ENCODE data around the gene TFR2.
A peak's percentile ranks its signal among the peaks of the same experiment; 100 is the strongest.

TFR2 gene

DNA sequence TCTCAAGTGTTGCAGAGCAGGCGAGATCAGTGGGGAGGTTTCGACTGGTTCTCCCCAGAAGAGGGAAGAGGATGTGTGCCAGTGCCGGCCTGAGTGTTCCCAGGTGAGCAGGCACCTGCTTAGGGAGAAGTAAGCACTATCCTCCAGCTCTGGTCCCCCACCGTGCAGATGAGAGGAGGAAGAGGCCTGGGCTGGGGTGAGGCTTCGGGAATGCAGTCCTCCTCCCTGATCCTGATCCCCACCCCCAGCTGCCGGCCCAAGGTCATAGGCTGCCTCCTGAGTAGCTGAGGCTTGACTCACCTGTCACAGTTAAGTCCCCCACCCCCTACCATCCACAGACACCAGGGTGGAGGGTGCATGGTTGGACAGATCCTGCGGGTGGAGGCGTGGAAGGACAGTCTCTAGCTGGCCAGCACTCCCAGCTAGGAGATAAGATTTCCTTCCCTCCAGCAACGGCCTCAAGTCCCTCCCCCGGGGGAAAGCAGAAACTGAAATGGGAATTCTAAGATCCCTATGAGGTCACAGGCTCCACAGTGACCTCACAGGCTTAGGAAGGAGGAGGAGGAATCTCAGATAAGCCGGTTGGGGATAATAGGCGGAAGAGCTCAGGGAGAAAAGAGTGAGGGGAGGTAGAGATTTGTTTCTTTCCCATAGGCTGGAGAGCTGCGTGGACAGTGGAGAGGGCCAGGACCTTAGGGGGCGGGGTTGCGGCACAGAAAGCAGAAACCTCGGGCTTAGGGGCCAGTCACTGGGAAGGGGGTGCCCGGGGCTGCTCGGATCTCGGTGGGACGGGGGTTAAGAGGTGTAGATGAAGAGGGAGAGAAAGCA lies 56.5 kb downstream of the TFR2 start:
- DNase-seq = no peak

DNA sequence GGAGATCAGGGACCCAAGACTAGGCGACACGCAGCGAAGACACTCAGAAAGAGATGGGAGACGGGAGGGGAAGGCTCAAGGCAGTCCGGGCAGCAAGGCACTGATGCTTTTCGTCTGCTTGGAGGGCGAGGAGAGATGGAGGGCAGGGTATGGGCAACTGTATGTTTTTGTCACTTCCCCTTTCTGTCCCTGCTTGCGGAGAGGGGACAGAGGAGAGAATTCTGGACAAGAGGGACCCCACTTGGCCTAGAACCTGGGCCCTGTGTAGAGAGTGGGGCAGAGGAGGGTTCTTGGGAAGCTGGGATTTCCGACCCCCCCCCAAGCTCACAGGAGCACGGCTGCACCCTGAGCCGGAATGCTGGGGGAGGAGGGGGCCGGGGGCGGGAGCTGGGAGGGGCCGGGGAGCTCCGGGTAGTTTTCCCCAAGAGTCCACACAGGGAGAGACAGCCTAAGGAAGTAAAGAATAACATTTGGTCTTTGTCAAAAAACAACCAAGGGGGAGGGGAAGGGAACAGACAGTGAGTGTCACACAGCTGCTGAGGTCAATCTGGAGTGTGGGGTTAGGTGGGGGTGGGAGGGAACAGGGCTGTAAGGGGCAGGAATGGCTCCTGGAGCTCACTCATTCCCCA lies 57.2 kb downstream of the TFR2 start:
- no peak for DNase-seq

DNA sequence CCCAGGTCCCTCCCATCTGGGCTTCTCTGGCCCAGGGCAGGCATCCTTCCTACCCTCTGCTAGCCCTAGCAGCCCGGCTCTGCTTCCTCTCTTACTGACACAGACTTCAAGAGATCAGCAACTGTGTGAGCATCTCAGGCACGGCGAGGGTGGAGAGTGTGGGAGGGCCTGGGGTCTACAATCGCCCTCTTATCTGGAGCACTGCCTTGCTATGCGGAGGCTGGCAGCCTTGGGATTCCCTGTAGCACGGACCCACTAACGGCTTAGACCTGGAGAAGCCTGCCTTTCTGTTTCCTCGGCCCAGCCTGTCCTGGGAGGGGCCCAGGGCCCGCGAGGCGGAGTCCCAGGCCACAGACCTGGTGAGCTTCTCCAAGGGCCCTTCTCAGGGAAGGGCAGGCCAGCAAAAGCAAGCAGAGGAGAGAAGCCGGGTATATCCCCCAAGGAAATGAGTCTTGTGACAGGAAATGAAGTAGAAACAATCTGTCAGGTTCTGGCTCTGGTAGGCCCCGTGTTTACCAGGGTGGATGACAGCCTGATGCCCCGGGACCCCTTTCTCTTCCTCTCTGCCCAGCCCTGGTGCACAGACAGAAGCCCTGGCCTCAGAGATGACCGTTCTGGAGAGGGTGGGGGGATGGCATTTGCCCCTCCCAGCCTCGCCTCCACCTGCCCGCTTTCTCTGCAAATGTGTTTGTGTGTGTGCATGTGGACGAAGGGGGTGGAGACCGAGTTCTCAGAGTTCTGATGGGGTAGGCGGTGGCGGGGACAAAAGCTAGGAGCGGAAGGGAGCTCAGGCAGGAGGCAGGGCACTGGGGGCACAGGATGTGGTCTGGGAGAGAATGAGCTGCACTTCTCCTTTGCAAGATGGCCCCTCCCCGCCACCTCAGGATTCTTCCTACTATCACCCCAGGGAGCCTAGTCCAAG lies 58.0 kb downstream of the TFR2 start:
- peak; percentile 85 for DNase-seq

- DNase-seq = no peak
Measured at GRCh38 chr7:100582650-100583049, 58.7 kb downstream of the TFR2 start.

GRCh38 chr7:100582041-100582579 lies 59.2 kb downstream of the TFR2 start:
- DNase-seq = no peak

DNA sequence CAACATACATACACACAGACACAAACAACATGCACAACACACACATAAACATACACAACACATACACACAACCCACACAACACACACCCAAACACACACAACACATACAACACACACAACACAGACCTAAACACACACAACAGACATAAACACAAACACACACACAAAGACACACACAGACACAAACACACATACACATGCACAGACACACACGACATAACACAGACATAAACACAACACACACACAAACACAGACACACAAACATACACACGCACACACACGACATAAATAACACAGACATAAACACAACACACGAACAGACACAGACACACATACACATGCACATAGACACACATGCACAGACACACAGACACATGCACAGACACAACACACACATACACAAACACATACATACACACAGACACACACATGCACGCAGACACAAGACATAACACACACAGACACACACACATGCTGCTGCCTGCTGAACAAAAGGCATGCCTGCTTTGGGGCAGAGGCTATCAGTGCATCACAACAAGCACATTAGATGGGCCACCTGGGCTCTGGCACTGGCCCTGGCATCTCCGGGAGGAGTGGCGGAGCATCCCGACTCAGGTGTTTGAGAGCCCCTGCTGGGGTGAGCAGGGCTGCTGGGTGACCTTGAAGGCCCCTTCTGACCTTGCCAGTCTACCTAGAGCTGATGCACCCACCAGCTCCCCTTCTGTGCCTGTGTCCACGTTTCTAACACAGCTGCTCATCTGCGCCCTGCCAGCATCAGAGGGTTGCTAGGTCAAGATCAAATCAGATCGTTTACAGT lies 60.7 kb downstream of the TFR2 start:
- no peak for DNase-seq

DNA sequence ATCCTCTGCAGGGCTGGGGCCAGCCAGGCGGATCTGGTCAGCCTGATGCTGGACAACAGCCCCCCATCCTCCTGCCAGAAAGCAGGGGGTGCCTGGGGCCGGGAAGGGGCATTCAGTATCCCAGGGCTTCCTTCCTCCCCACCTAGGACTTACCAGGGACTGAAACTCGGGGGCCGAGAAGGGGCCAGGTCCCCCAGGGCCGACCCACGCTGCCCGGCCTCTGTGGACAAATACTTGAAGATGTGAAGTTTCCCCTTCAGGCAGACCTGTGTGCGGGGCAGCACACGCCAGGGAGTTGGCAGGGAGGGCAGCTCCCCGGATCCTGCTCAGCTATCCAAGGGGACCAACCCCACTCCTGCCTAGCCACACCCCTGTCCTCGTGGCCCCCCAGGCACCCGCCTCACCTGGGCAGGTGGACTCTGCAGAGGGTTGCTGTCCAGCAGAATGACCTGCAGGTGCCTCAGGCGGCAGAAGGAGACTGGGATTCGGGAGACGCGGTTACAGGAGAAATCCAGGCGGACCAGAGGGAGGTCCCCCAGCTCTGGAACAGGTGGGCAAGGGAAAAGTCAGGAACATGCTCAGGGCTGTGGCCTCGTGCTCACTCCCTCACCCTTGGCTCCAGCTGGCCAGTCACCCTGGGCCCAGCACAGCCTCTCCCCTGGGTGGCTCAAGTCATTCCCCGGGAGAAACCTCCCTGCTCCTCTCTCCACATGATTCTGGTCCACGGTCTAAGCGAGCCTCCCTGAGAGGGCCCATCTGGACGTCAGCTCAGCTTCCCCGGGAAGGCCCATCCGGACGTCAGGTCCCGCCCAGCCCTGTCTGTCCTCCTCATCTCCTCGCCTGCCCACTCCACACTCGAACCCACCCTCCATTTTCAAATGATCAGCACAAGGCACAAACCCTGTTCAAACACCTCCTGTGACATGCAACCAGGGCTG lies 62.8 kb downstream of the TFR2 start:
- no peak for DNase-seq

DNA sequence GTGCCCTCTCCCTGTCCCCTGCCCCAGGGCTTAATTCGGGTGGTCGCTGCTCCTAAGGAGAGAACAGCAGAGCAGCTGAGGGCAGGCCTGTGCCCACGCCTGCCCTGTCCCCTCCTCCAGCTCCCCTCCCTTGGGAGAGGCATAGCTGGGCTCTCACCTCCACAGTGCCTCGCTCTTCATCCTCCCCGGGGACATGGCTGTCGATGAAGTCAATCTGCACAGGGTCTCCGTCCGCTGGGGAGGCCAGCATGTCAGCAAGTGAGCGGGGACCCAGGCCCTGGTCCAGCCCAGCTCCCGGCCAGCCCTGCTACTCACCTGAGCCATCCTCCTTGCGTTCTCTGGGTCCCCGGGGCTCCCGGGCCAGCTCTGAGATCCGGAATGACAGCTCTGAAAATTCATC lies 63.8 kb downstream of the TFR2 start:
- DNase-seq = no peak

DNA sequence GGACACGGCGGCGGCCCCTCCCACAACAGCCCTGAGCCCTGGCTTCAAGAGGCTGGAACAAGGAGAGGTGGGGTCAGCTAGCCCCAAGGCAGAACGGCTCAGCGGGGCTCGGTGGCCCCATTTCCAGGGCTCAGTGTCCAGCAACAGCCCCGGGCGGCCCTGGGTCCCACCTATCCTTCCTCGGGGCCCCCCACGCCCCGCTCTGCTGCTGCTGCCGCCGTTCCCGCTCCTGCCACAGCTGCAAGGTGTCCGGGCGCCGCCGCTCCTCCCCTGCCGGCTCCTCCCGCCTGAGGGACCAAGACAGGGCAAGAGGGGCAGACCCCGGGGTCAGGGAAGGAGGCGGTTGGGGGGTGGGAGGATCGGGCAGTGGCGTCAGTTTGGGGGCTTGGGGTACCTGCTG lies 64.2 kb downstream of the TFR2 start:
- no peak for DNase-seq

GRCh38 chr7:100576384-100576993 lies 64.9 kb downstream of the TFR2 start:
- no peak for DNase-seq

GRCh38 chr7:100575746-100576383 lies 65.5 kb downstream of the TFR2 start:
- no peak for DNase-seq

DNA sequence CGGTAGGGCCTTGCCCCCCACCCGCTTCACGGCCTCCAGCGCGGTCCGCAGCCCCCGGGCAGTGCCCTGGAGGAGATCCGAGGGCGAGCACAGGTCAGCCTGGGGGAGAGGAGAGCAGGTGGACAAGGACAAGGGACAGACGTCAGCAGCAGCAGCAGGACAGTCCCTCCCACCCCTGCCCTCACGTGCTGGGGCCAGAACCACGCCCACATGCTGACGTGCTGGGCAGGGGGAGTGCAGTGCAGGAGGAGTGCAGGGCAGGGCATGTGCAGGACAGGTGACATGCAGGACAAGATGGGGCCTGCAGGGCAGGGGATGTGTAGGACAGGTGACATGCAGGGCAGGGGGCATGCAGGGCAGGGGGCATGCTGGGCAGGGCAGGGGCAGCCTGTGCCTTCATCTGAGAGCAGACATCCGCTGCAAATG lies 66.1 kb downstream of the TFR2 start:
- no peak for DNase-seq

GRCh38 chr7:100574362-100575205 lies 66.8 kb downstream of the TFR2 start:
- no peak for DNase-seq

- no peak for DNase-seq
Measured at GRCh38 chr7:100573691-100574361, 67.5 kb downstream of the TFR2 start, which contains the start of gene SAP25. Gene SAP25 (minus strand): TSS chr7:100573900. CDS start chr7:100573742, 158 bp downstream.

GRCh38 chr7:100572949-100573675 lies 68.2 kb downstream of the TFR2 start:
- no peak for DNase-seq

GRCh38 chr7:100572281-100572948 lies 68.9 kb downstream of the TFR2 start:
- no peak for DNase-seq

GRCh38 chr7:100571829-100572116 lies 69.6 kb downstream of the TFR2 start:
- no peak for DNase-seq

Measured in activated CD8-positive, alpha-beta memory T cell treated with anti-CD3 and anti-CD28 coated beads for 24 hours (primary cell).